GM12878 (cell line): ENCODE measurements around the gene BARD1. TPM values are rescaled to one million over a fixed set of nuclear protein-coding genes. Genes with fewer than 3 reads are reported as not detected.

Source experiments
- NKRF ChIP-seq: fragments of 450-650 bp; conservative IDR thresholded peaks from 2 replicates; pipeline ENCODE4 v1.6.1; 2017; ENCODE audit warnings: mild to moderate bottlenecking, moderate library complexity
- TBL1XR1 ChIP-seq: IDR thresholded peaks from 2 replicates; pipeline ENCODE4 v1.6.1; 2012; ENCODE audit warnings: low read depth, low read length, improper control_type of control experiment
- ZBTB40 ChIP-seq: fragments of 450-650 bp; IDR thresholded peaks from 2 replicates; pipeline ENCODE4 v1.6.1; 2016; ENCODE audit warnings: mild to moderate bottlenecking, moderate library complexity, borderline replicate concordance
- ZNF207 ChIP-seq: fragments of 450-650 bp; IDR thresholded peaks from 2 replicates; pipeline ENCODE4 v1.6.1; 2014; ENCODE audit warnings: antibody characterized with exemption, mild to moderate bottlenecking, borderline replicate concordance
- polyA plus RNA-seq, 11 experiments: library from polyadenylated mRNA; depleted of rRNA in 4 of 11; unstranded in 6 of 11; stranded (reverse) in 5 of 11; fragments of >200 nt; fragmentation: Nextera tagmentation in 4 of 11; fragmentation: Illumina TruSeq in 1 of 11; extraction: Ambion mirVana in 4 of 11; extraction: Trizol in 1 of 11; gene quantifications; 1 replicate in 1 of 11; 2 replicates in 10 of 11; pipeline versions ENCODE4 v1.2.1 to v1.2.3, GENCODE V29; 2011 to 2016; ENCODE audit warnings: inconsistent platforms in 2 of 11, missing spikeins in 2 of 11, low read depth in 1 of 11
- total RNA-seq, 4 experiments: library from RNA; depleted of rRNA in 3 of 4; stranded (reverse); fragments of >200 nt in 3 of 4; fragmentation: Illumina TruSeq in 1 of 4; extraction: Trizol in 1 of 4; gene quantifications; 2 replicates each; pipeline versions ENCODE4 v1.2.1 to v1.2.3, GENCODE V29; 2013 to 2021
- TF ChIP-seq, protein P1 (sequence below): fragments of 450-650 bp; IDR thresholded peaks from 2 replicates; pipeline ENCODE4 v1.6.1; 2017; ENCODE audit warnings: mild to moderate bottlenecking, moderate library complexity
- TF ChIP-seq, protein P2 (sequence below): fragments of 450-650 bp; IDR thresholded peaks from 2 replicates; pipeline ENCODE4 v1.6.1; 2017; ENCODE audit warnings: mild to moderate bottlenecking, moderate library complexity
- TF ChIP-seq, protein P3 (sequence below): fragments of 450-650 bp; IDR thresholded peaks from 2 replicates; pipeline ENCODE4 v1.6.1; 2017; ENCODE audit warnings: low read depth, mild to moderate bottlenecking, moderate library complexity

BARD1 gene
- total and polyA plus RNA-seq, 10 of the 15 experiments (the other 5 are each of a cell fraction or from before 2014, with no cell fraction given): 15.3 to 45.7 (median 31.6) TPM

- TF ChIP-seq, protein P1, sequence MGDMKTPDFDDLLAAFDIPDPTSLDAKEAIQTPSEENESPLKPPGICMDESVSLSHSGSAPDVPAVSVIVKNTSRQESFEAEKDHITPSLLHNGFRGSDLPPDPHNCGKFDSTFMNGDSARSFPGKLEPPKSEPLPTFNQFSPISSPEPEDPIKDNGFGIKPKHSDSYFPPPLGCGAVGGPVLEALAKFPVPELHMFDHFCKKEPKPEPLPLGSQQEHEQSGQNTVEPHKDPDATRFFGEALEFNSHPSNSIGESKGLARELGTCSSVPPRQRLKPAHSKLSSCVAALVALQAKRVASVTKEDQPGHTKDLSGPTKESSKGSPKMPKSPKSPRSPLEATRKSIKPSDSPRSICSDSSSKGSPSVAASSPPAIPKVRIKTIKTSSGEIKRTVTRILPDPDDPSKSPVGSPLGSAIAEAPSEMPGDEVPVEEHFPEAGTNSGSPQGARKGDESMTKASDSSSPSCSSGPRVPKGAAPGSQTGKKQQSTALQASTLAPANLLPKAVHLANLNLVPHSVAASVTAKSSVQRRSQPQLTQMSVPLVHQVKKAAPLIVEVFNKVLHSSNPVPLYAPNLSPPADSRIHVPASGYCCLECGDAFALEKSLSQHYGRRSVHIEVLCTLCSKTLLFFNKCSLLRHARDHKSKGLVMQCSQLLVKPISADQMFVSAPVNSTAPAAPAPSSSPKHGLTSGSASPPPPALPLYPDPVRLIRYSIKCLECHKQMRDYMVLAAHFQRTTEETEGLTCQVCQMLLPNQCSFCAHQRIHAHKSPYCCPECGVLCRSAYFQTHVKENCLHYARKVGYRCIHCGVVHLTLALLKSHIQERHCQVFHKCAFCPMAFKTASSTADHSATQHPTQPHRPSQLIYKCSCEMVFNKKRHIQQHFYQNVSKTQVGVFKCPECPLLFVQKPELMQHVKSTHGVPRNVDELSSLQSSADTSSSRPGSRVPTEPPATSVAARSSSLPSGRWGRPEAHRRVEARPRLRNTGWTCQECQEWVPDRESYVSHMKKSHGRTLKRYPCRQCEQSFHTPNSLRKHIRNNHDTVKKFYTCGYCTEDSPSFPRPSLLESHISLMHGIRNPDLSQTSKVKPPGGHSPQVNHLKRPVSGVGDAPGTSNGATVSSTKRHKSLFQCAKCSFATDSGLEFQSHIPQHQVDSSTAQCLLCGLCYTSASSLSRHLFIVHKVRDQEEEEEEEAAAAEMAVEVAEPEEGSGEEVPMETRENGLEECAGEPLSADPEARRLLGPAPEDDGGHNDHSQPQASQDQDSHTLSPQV: no peak
- no peak for TF ChIP-seq ZNF207
- TF ChIP-seq, protein P2, sequence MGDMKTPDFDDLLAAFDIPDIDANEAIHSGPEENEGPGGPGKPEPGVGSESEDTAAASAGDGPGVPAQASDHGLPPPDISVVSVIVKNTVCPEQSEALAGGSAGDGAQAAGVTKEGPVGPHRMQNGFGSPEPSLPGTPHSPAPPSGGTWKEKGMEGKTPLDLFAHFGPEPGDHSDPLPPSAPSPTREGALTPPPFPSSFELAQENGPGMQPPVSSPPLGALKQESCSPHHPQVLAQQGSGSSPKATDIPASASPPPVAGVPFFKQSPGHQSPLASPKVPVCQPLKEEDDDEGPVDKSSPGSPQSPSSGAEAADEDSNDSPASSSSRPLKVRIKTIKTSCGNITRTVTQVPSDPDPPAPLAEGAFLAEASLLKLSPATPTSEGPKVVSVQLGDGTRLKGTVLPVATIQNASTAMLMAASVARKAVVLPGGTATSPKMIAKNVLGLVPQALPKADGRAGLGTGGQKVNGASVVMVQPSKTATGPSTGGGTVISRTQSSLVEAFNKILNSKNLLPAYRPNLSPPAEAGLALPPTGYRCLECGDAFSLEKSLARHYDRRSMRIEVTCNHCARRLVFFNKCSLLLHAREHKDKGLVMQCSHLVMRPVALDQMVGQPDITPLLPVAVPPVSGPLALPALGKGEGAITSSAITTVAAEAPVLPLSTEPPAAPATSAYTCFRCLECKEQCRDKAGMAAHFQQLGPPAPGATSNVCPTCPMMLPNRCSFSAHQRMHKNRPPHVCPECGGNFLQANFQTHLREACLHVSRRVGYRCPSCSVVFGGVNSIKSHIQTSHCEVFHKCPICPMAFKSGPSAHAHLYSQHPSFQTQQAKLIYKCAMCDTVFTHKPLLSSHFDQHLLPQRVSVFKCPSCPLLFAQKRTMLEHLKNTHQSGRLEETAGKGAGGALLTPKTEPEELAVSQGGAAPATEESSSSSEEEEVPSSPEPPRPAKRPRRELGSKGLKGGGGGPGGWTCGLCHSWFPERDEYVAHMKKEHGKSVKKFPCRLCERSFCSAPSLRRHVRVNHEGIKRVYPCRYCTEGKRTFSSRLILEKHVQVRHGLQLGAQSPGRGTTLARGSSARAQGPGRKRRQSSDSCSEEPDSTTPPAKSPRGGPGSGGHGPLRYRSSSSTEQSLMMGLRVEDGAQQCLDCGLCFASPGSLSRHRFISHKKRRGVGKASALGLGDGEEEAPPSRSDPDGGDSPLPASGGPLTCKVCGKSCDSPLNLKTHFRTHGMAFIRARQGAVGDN: peak; percentile 73
- no peak for TF ChIP-seq TBL1XR1
- TF ChIP-seq ZBTB40: peak; percentile 49; the same call in 1 of the 2 replicates
- TF ChIP-seq, protein P3, sequence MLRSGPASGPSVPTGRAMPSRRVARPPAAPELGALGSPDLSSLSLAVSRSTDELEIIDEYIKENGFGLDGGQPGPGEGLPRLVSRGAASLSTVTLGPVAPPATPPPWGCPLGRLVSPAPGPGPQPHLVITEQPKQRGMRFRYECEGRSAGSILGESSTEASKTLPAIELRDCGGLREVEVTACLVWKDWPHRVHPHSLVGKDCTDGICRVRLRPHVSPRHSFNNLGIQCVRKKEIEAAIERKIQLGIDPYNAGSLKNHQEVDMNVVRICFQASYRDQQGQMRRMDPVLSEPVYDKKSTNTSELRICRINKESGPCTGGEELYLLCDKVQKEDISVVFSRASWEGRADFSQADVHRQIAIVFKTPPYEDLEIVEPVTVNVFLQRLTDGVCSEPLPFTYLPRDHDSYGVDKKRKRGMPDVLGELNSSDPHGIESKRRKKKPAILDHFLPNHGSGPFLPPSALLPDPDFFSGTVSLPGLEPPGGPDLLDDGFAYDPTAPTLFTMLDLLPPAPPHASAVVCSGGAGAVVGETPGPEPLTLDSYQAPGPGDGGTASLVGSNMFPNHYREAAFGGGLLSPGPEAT: peak; percentile 26; the same call in 1 of the 2 replicates
- TF ChIP-seq NKRF: peak; percentile 33; the same call in 1 of the 2 replicates
These were observed 475 bp upstream of the BARD1 start (continued) for GRCh38 chr2:214809751-214810564.
